T-cell (primary cell): ENCODE measurements around the gene TXNDC16. TPM values are rescaled to one million over a fixed set of nuclear protein-coding genes. Genes with fewer than 3 reads are reported as not detected.
A peak's percentile ranks its signal among the peaks of the same experiment; 100 is the strongest.

ENCODE experiments used
- ATAC-seq, 4 experiments: fragments of 200-7000 bp in 3 of 4; fragments of 150-1000 bp in 1 of 4; cut with Tn5 transposase; replicated peaks in 1 of 4; 1 replicate in 3 of 4; 2 replicates in 1 of 4; pipeline ENCODE4 v1.10.0; 2021; ENCODE audit warnings: moderate library complexity in 3 of 4, mild to moderate bottlenecking in 2 of 4, moderate number of reproducible peaks in 1 of 4
- CTCF ChIA-PET, 2 donors: fragments of 300-600 bp; sonication (Branson Sonifier 250); formaldehyde crosslinking; loops; one replicate each; lab custom pipeline; 2022; ENCODE audit warnings: antibody characterized with exemption in 2 of 2; lab: Charles Lee
- POLR2A ChIA-PET, 2 donors: fragments of 300-600 bp; sonication (Branson Sonifier 250); formaldehyde crosslinking; loops; one replicate each; lab custom pipeline; 2022; ENCODE audit warnings: antibody characterized with exemption in 2 of 2; lab: Charles Lee
- DNase-seq, 35 experiments: peaks; one replicate each; pipeline versions ENCODE4 v3.0.0 to v3.0.0-alpha.2; 2013 to 2023
- H3K27ac ChIP-seq: one replicate; pipeline ENCODE4 v1.5.1; 2013; ENCODE audit warnings: low read length
- H3K27me3 ChIP-seq, 2 experiments: replicated peaks in 1 of 2; 1 replicate in 1 of 2; 2 replicates in 1 of 2; pipeline versions ENCODE4 v1.6.1 to v1.7.0; 2013; ENCODE audit warnings: low read length in 1 of 2, mixed read lengths in 1 of 2; ENCODE audit not compliant: control insufficient read depth in 2 of 2, insufficient read depth in 2 of 2; ENCODE audit errors: extremely low read depth in 1 of 2
- H3K36me3 ChIP-seq, 2 donors: 1 replicate in 1 of 2; 2 replicates in 1 of 2; pipeline versions ENCODE4 v1.6.1 to v1.7.0; 2013; ENCODE audit warnings: low read length in 1 of 2; ENCODE audit not compliant: control insufficient read depth in 2 of 2, insufficient read depth in 1 of 2; ENCODE audit errors: extremely low read depth in 1 of 2
- H3K4me1 ChIP-seq, 2 experiments: 1 replicate in 1 of 2; 2 replicates in 1 of 2; pipeline versions ENCODE4 v1.6.1 to v1.7.0; 2013; ENCODE audit warnings: low read length in 2 of 2, mixed read lengths in 1 of 2; ENCODE audit not compliant: insufficient read depth in 2 of 2, control insufficient read depth in 1 of 2; ENCODE audit errors: extremely low read depth in 1 of 2
- H3K4me3 ChIP-seq, 2 donors: 1 replicate in 1 of 2; 2 replicates in 1 of 2; pipeline versions ENCODE4 v1.5.1 to v1.7.0; 2013; ENCODE audit warnings: mild to moderate bottlenecking in 2 of 2, low read length in 1 of 2, moderate library complexity in 1 of 2; ENCODE audit not compliant: control insufficient read depth in 1 of 2; ENCODE audit errors: extremely low read depth in 1 of 2
- H3K9me3 ChIP-seq: 2 replicates; pipeline ENCODE4 v1.7.0; 2013
- H3K27ac Mint-ChIP-seq, 2 donors: one replicate each; pipeline ENCODE4 v1.8.0; 2020 to 2021; ENCODE audit warnings: mild to moderate bottlenecking in 2 of 2, mixed read lengths in 2 of 2
- H3K27me3 Mint-ChIP-seq, 2 donors: one replicate each; pipeline ENCODE4 v1.8.0; 2021 to 2022; ENCODE audit warnings: mixed read lengths in 2 of 2
- H3K36me3 Mint-ChIP-seq: one replicate; pipeline ENCODE4 v1.8.0; 2021; ENCODE audit warnings: mixed read lengths
- H3K4me1 Mint-ChIP-seq, 3 donors: one replicate each; pipeline ENCODE4 v1.8.0; 2020 to 2022; ENCODE audit warnings: mixed read lengths in 3 of 3, mild to moderate bottlenecking in 1 of 3
- H3K4me3 Mint-ChIP-seq, 3 donors: one replicate each; pipeline ENCODE4 v1.8.0; 2020 to 2022; ENCODE audit warnings: mild to moderate bottlenecking in 3 of 3, mixed read lengths in 3 of 3, moderate library complexity in 3 of 3
- H3K9me3 Mint-ChIP-seq, 3 donors: one replicate each; pipeline ENCODE4 v1.8.0; 2020 to 2022; ENCODE audit warnings: mixed read lengths in 3 of 3
- WGBS: methylation state at CpG from one replicate; pipeline ENCODE4 v1.1.5; 2013; ENCODE audit warnings: missing lambda C conversion rate; ENCODE audit not compliant: insufficient coverage; 5-methylcytosine and 5-hydroxymethylcytosine counted together
- total RNA-seq, 35 experiments: library from RNA in 6 of 35; stranded (reverse) in 6 of 35; fragments of 120-200 nt in 1 of 35; gene quantifications; one replicate each; pipeline versions ENCODE4 v1.2.1 to v1.2.4 and lab custom pipeline; 2013 to 2026

Gene TXNDC16
- total RNA-seq, 5 donors from 2014 or later (not counting 1 experiment from before 2014, with no cell fraction given), result 6.0 to 12.4 (median 9.0) TPM

GRCh38 chr14:52558688-52559087 is 6.4 kb upstream of the TXNDC16 start:
- WGBS, result no CpG with 5 or more reads among the region's 2 CpGs
- no peak for DNase-seq
- no peak overlapping the region for H3K27ac ChIP-seq

GRCh38 chr14:52553671-52554575 is 1.6 kb upstream of the TXNDC16 start:
- Mint-ChIP-seq H3K4me3 (peak overlapping the region; percentile 93 to 96 (median 94)), H3K36me3 (no peaks in the 10 kb centered on the region), H3K9me3 (peaks cover 0 to 3% (median 0%) of the 10 kb centered on the region in 3 donors), H3K27me3 (peaks cover 0 to 15% of the 10 kb centered on the region in 2 donors), H3K4me1 (peaks cover 27 to 35% (median 28%) of the 10 kb centered on the region in 3 donors), H3K27ac (peak overlapping the region; percentile 82 to 91)
- peak overlapping the region; percentile 76 to 95 for H3K4me3 ChIP-seq
- ATAC-seq (peak in 1 of 4 experiments; percentile 12), DNase-seq (peak; percentile 56 to 96 (median 83))
- H3K27me3 ChIP-seq, result no peaks in the 10 kb centered on the region
- CTCF ChIA-PET, result interaction anchor here (0.7 to 1.6 kb wide), 3 partner anchors 9 to 560 kb away, joined by 3 to 4 read pairs (median 4); no protein-coding TSS in a partner anchor
- WGBS, result 0% methylated on average over 14 of the region's 22 CpGs
- no peaks in the 10 kb centered on the region for H3K9me3 ChIP-seq
- POLR2A ChIA-PET, result interaction anchor here (0.5 to 1.0 kb wide), 6 partner anchors 37 to 599 kb away, joined by 3 to 4 read pairs (median 3); no protein-coding TSS in a partner anchor
- no peak overlapping the region for H3K27ac ChIP-seq
- no peaks in the 10 kb centered on the region for H3K36me3 ChIP-seq
- peaks cover 14 to 21% of the 10 kb centered on the region in 2 experiments for H3K4me1 ChIP-seq

More at GRCh38 chr14:52558688-52559087, 6.4 kb upstream of the TXNDC16 start:
- Histone ChIP-seq H3K9me3 (no peaks in the 10 kb centered on the region), H3K4me3 (no peak overlapping the region), H3K27me3 (no peaks in the 10 kb centered on the region), H3K36me3 (no peaks in the 10 kb centered on the region), H3K4me1 (peaks cover 3 to 6% of the 10 kb centered on the region in 2 experiments)
- peaks cover 2 to 15% of the 10 kb centered on the region in 2 donors for H3K27me3 Mint-ChIP-seq
- no peak overlapping the region for H3K27ac Mint-ChIP-seq
- no peak for ATAC-seq
- peaks cover 3 to 4% (median 4%) of the 10 kb centered on the region in 3 donors for H3K4me1 Mint-ChIP-seq
- no peaks in the 10 kb centered on the region for H3K36me3 Mint-ChIP-seq
- H3K9me3 Mint-ChIP-seq, result peaks cover 0 to 3% (median 0%) of the 10 kb centered on the region in 3 donors
- POLR2A ChIA-PET, result interaction anchor here in 1 of 2 donors (1.1 kb wide), 1 partner anchor 259 kb away, joined by 4 read pairs; no protein-coding TSS in a partner anchor
- no peak overlapping the region for H3K4me3 Mint-ChIP-seq
- CTCF ChIA-PET, result no interaction called here

- ChIA-PET POLR2A (interaction anchor here (0.6 to 1.0 kb wide), 8 partner anchors 36 to 665 kb away, joined by 3 to 8 read pairs (median 4); no protein-coding TSS in a partner anchor), CTCF (interaction anchor here in 1 of 2 donors (0.6 to 1.7 kb wide), 4 partner anchors 10 to 254 kb away, joined by 3 to 7 read pairs (median 4); no protein-coding TSS in a partner anchor)
- peaks cover 27 to 35% (median 28%) of the 10 kb centered on the region in 3 donors for H3K4me1 Mint-ChIP-seq
- Histone ChIP-seq H3K4me1 (peaks cover 14 to 21% of the 10 kb centered on the region in 2 experiments), H3K9me3 (no peaks in the 10 kb centered on the region), H3K27ac (peak overlapping the region; percentile 41), H3K36me3 (no peaks in the 10 kb centered on the region), H3K4me3 (peak overlapping the region; percentile 76 to 95), H3K27me3 (no peaks in the 10 kb centered on the region)
- ATAC-seq (peak; percentile 30 to 43 (median 40)), DNase-seq (peak; percentile 9 to 67 (median 38))
- peak overlapping the region in 1 of 2 donors; percentile 63 for H3K27ac Mint-ChIP-seq
- H3K27me3 Mint-ChIP-seq, result peaks cover 0 to 15% of the 10 kb centered on the region in 2 donors
- peak overlapping the region; percentile 93 to 96 (median 94) for H3K4me3 Mint-ChIP-seq
- no peaks in the 10 kb centered on the region for H3K36me3 Mint-ChIP-seq
- WGBS, result under 1% methylated on average over 65 of the region's 69 CpGs
- no peaks in the 10 kb centered on the region for H3K9me3 Mint-ChIP-seq
These were observed 831 bp upstream of the TXNDC16 start for GRCh38 chr14:52553002-52553670.

DNA sequence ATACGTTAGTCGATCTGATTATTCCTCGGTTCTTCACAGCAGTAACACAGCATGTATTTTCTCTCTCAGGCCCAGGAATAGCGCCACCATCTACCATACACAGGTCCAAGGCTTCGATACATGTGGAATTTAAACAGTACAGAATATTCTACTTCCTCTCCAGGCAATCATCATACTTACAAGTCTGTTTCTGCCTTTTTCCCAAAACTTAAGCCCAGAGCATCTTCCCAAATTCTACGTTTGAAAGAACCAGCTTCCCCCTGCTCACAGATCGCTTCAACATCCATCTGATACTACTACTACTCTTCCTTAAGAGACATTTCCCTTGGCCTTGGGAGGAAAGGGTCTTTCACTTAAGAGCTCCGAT is 626 bp downstream of the TXNDC16 start:
- Histone ChIP-seq H3K9me3 (no peaks in the 10 kb centered on the region), H3K36me3 (no peaks in the 10 kb centered on the region), H3K27me3 (no peaks in the 10 kb centered on the region), H3K4me1 (peaks cover 14 to 21% of the 10 kb centered on the region in 2 experiments), H3K27ac (peak overlapping the region; percentile 85), H3K4me3 (peak overlapping the region; percentile 80 to 86)
- Mint-ChIP-seq H3K9me3 (no peaks in the 10 kb centered on the region), H3K27me3 (peaks cover 0 to 14% of the 10 kb centered on the region in 2 donors), H3K36me3 (no peaks in the 10 kb centered on the region), H3K4me1 (peaks cover 33 to 40% (median 33%) of the 10 kb centered on the region in 3 donors), H3K27ac (peak overlapping the region; percentile 82 to 94), H3K4me3 (peak overlapping the region; percentile 88 to 96 (median 88))
- ATAC-seq (no peak), DNase-seq (peak in 1 of 35 experiments; percentile 43)
- CTCF ChIA-PET, result interaction anchor here (0.6 to 1.7 kb wide), 5 partner anchors 12 to 320 kb away, joined by 3 to 7 read pairs (median 4); partner anchors contain the start of gene STYX (in 1 of the 2)
- POLR2A ChIA-PET, result interaction anchor here (0.5 to 1.1 kb wide), 9 partner anchors 11 to 1813 kb away, joined by 3 to 5 read pairs (median 3); partner anchors contain the start of gene STYX (in 1 of the 2)
- 5% methylated on average over 7 of the region's 8 CpGs for WGBS

- POLR2A ChIA-PET, result no interaction called here
- H3K4me3 Mint-ChIP-seq, result peak overlapping the region; percentile 88 to 96 (median 88)
- Histone ChIP-seq H3K4me3 (peak overlapping the region in 1 of 2 donors; percentile 86), H3K9me3 (no peaks in the 10 kb centered on the region), H3K27me3 (no peaks in the 10 kb centered on the region), H3K27ac (no peak overlapping the region), H3K36me3 (no peaks in the 10 kb centered on the region), H3K4me1 (peaks cover 14 to 21% of the 10 kb centered on the region in 2 experiments)
- peak overlapping the region; percentile 82 to 94 for H3K27ac Mint-ChIP-seq
- no peak for DNase-seq
- H3K9me3 Mint-ChIP-seq, result no peaks in the 10 kb centered on the region
- no peaks in the 10 kb centered on the region for H3K36me3 Mint-ChIP-seq
- CTCF ChIA-PET, result interaction anchor here (0.6 to 1.7 kb wide), 5 partner anchors 11 to 320 kb away, joined by 3 to 7 read pairs (median 4); partner anchors contain the start of gene STYX (in 1 of the 2)
- H3K4me1 Mint-ChIP-seq, result peaks cover 33 to 41% (median 33%) of the 10 kb centered on the region in 3 donors
- peaks cover 0 to 9% of the 10 kb centered on the region in 2 donors for H3K27me3 Mint-ChIP-seq
- 75% methylated on average over 4 of the region's 6 CpGs for WGBS
- no peak for ATAC-seq
These were observed 1.1 kb downstream of the TXNDC16 start for GRCh38 chr14:52551205-52551604.
